ENCODE data around the gene EVA1C. TPM values are rescaled to one million over a fixed set of nuclear protein-coding genes. Genes with fewer than 3 reads are reported as not detected.

Gene EVA1C
- total and polyA plus RNA-seq, 2 donors (not counting 1 experiment from before 2014, with no cell fraction given) = 0.84 to 1.6 TPM

GRCh38 chr21:32523463-32523862, 111.0 kb downstream of the EVA1C start:
- ChIA-PET POLR2A (no interaction called here), CTCF (no interaction called here)

More at GRCh38 chr21:32523463-32523862, 111.0 kb downstream of the EVA1C start:
- 83% methylated on average over 10 of the region's 10 CpGs for WGBS (ENCODE audit: insufficient coverage)
- H3K27ac Mint-ChIP-seq = no peak overlapping the region
- no peaks in the 10 kb centered on the region for H3K4me1 ChIP-seq (ENCODE audit: control insufficient read depth in 2 of 2, insufficient read depth in 2 of 2, low read length in 2 of 2)
- ATAC-seq (ENCODE audit: low read depth) = no peak
- TF ChIP-seq CTCF (IDR thresholded peaks at IDR 0.05) (no peak), EZH2 (IDR thresholded peaks at IDR 0.05; ENCODE audit: borderline replicate concordance, insufficient read depth, low read depth, low read length, poor library complexity, severe bottlenecking) (no peak)
- H3K9me3 ChIP-seq (ENCODE audit: control extremely low read depth in 1 of 3, control insufficient read depth in 2 of 3, insufficient read depth in 1 of 3, low read length in 2 of 3) = peaks cover 0 to 12% (median 0%) of the 10 kb centered on the region in 3 donors
- DNase-seq = no peak
- peaks cover 6% of the 10 kb centered on the region for H3K27me3 Mint-ChIP-seq
- no peak overlapping the region for H3K9ac ChIP-seq (ENCODE audit: low read length)
- H3K36me3 ChIP-seq (replicated peaks in 1 of 2; ENCODE audit: control extremely low read depth in 1 of 2, control insufficient read depth in 1 of 2, extremely low read depth in 1 of 2, insufficient read depth in 2 of 2, low read length in 1 of 2) = no peaks in the 10 kb centered on the region
- H4K20me1 ChIP-seq (ENCODE audit: control insufficient read depth, insufficient read depth, low read length, poor library complexity, severe bottlenecking) = no peaks in the 10 kb centered on the region
- peaks cover 0 to 2% (median 0%) of the 10 kb centered on the region in 4 experiments for H3K27me3 ChIP-seq (replicated peaks in 1 of 4; ENCODE audit: control extremely low read depth in 1 of 4, control insufficient read depth in 3 of 4, insufficient read depth in 4 of 4, low read length in 3 of 4)
- intact Hi-C loops (cut with micrococcal nuclease) = no loop called here
- H3K79me2 ChIP-seq (ENCODE audit: control insufficient read depth, insufficient read depth, low read length) = no peaks in the 10 kb centered on the region
- H3K4me2 ChIP-seq (replicated peaks; ENCODE audit: low read depth, low read length, poor library complexity, severe bottlenecking) = no peak overlapping the region
- no peak overlapping the region for H3K4me3 ChIP-seq (ENCODE audit: control extremely low read depth in 1 of 5, extremely low read depth in 1 of 5, insufficient read depth in 1 of 5, low read depth in 2 of 5, low read length in 4 of 5)
- peaks cover 2% of the 10 kb centered on the region for H3K9me3 Mint-ChIP-seq (ENCODE audit: insufficient read depth)
- H3K4me3 Mint-ChIP-seq = no peak overlapping the region
- H2AFZ ChIP-seq (ENCODE audit: insufficient read depth, low read depth, low read length, poor library complexity, severe bottlenecking) = no peak overlapping the region
- no peak overlapping the region for H3K27ac ChIP-seq (ENCODE audit: low read length in 2 of 2)
- no peaks in the 10 kb centered on the region for H3K4me1 Mint-ChIP-seq
